NCI-H226 (cell line): Measurements from ENCODE around the gene RBM33.
A peak's percentile ranks its signal among the peaks of the same experiment; 100 is the strongest.
"Not testable (repeated sequence)": the region's sequence is repeated elsewhere in the genome, so short reads cannot be mapped to it uniquely, and the experiment has no call there.

Experiments used
- DNase-seq: peaks from one replicate; pipeline ENCODE4 v3.0.0-alpha.2; 2015

RBM33 gene

DNA sequence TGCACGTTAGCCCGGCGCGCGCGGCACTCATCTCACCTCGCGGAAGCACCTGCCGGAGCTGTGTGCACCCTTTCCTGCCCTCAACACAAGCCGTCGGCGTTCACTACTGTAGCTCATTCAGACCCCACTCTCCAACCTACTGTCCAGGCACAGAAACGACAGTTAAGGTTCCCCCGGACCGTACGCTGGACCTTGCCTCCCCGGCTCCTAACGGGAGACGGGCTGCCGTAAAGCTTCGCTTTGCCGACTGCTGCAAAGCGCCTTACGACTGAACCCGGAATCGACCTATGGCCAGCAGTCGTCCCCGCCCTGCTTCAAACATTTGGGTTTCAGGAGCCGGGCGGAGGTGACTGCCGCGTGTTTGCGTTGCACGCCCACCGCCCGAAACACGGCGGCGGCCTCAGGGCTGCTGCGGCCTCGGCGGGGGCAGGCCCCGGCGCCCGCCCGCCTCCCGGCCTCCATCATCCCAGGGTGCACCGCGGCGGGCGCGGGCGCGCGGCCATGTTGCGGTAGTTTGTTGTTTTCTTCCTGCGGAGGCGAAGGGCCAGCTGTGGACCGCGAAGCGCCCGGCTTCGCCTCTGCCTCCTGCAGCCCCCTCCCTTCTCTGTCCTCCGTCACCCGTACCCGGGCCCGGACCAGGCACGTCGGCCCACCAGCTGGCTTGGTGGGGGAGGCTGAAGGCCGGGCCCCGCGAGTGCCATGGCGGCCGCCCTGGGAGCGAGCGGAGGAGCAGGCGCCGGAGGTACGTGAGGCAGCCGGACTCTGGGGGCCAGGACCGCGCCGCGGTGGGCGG lies at the start of gene RBM33:
Gene RBM33, plus strand, starts transcription at position 484 of the 793 bp plus-strand sequence. Its CDS starts 216 bp downstream, at position 700.
- DNase-seq = peak; percentile 88

GRCh38 chr7:155594961-155595366 lies 49.5 kb upstream of the RBM33 start:
- DNase-seq = peak; percentile 35

GRCh38 chr7:155597753-155598140 lies 46.7 kb upstream of the RBM33 start:
- DNase-seq = no peak

GRCh38 chr7:155598810-155599210 lies 45.7 kb upstream of the RBM33 start:
- DNase-seq = peak; percentile 42

- DNase-seq = no peak
These were observed 42.3 kb upstream of the RBM33 start for GRCh38 chr7:155602156-155602555.

- no peak for DNase-seq
These were observed 41.7 kb upstream of the RBM33 start for GRCh38 chr7:155602750-155603149.

DNA sequence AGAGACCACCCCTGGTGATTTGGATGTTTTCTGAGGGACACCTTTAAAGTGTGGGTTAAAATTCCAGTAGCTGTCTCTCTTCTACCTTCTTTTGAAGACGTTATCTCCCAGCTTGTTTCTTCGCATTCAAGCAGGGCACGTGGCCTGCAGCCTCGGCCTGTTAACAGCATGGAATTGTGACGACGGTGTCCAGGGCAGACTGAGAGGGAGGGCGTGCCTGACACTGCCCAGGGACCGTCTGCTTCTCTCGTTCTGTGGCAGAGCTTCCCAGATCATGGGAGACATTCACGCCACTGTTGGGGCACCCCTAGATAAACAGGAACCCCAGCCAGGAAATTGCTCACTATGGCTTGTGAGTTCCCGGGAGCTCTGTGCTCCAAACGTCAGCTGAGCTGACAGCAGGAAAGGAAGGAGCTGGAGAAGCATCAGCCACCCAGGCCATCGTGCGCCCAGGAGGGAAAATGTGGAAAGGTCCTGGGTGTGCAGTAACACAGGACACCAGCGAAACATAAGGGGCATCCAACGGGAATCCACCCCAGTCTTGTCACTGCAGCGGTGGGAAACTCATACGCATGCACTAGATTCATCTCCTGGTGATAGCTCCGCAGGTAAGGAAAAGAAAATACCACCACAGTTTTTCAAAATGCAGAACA lies 41.1 kb upstream of the RBM33 start:
- DNase-seq = no peak

- no peak for DNase-seq
These were observed 40.5 kb upstream of the RBM33 start for GRCh38 chr7:155603858-155604503.

GRCh38 chr7:155604504-155604997 lies 39.9 kb upstream of the RBM33 start:
- no peak for DNase-seq

DNA sequence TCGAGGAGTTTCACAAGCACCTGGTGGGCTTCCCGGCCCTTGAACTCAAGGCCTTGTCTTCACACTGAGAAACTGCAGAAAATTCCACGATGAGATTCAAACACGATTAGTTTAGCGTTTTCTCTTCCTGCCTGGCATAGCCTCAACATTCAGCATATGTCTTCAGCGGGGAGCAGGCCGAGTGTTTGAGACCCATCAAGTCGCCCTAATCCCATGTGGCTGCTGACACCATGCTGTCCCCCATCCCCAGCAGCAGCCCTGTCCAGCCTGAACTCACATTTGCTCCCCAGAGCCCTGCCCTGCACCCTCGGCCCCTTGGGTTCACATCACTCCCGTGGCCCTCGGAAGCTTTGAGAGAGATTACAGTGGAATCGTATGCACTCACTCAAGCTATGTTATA lies 35.3 kb upstream of the RBM33 start:
- no peak for DNase-seq

DNA sequence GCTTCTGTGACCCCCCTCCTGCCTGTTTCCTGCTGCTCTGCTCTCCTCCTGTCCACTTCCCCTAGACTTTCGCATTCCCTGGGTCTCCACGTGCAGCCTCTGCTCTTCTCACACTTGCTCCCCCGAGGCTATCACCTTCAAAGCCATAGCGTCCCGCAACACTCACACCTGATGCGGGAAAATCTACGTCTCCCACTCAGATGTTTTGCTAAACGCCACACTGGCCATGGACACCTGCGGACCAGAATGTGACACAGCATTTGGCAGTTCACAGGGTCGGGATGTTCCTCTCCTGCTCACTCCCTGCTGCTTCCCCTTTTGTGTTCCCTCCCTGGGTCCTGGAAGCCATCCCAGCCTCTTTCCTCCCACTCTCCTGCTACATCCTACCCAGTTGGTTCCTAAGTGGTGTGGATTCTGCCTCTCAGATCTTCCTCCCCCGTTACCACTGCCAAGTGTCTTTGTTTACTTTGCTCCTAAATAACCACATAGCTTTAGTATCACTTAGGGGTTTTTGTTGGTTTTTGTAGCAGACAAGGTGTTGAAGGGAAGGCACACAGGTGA lies 33.7 kb upstream of the RBM33 start:
- DNase-seq = no peak

DNA sequence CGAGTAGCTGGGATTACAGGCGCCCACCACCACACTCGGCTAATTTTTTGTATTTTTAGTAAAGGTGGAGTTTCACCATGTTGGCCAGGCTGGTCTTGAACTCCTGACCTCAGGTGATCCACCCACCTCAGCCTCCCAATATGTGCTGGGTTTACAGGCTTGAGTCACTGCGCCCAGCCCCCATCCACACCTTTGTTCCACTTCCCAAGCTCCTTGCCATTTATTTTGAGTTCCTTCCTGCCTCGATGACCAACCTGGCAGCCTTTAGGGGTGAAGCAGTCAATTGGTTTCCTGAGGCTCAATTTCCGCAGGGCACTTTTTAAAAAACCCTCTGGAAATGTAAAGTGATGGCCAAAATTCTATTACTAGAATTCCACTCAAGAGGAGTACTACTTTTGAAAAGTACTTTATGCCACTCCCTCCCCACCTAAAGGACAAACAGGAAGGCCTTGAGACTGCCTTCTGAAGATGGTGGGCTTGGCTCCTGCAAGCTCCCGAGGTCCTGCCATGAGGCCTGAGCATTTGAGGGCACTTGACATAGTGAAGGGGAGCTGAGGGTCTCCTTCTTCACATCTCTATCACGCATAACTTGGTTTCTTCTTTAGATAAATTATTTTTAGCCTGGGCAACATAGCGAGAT lies 32.5 kb upstream of the RBM33 start:
- no peak for DNase-seq

DNA sequence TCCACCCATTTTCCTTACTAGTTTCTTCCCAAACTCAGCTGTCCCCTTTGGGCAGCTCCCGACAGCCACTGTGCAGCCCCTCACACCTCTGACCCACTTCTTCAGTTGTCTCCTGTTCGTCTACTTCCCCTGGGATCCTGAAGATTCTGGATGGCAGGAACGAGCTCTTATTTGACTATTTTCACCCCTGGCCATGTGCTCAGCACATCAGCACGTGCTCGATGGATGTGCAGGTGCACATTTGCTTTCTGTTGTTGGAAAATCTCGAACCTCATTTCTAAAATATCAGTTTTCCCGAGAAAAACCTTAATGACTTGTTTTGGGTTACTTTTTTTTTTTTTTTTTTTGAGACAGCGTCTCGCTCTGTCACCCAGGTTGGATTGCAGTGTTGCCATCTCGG lies 31.8 kb upstream of the RBM33 start:
- DNase-seq = no peak

DNA sequence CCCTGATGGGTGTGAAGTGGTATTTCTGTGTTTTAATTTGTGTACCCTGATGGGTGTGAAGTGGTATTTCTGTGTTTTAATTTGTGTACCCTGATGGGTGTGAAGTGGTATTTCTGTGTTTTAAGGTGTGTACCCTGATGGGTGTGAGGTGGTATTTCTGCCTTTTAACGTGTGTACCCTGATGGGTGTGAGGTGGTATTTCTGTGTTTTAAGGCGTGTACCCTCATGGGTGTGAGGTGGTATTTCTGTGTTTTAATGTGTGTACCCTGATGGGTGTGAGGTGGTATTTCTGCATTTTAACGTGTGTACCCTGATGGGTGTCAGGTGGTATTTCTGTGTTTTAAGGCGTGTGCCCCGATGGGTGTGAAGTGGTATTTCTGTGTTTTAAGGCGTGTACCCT lies 29.4 kb upstream of the RBM33 start:
- DNase-seq = not testable (repeated sequence)

- DNase-seq = peak; percentile 39
These were observed 25.5 kb upstream of the RBM33 start for GRCh38 chr7:155618708-155619633.

DNA sequence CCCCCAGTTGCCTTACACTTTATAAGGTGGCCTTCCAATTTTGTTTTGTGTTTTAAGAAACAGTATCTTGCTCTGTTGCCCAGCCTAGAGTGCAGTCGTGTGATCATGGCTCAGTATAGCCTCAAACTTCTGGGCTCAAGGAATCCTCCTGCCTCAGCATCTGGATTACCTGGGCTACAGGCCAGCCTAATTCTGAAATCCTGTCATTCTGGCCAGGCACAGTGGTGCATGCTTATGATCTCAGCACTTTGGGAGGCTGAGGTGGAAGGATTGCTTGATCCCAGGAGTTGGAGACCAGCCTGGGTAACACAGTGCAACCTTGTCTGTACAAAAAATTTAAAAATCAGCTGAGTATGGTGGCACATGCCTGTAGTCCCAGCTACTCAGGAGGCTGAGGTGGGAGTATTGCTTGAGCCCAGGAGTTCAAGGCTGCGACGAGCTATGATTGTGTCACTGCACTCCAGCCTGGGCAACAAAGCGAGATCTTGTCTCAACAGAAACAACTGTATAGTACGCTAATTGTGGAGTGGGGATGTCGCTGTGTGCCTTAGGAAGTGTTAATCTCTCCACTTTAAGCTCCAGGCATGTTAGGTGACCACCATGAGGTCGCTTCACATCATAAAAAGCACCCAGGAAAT lies 24.7 kb upstream of the RBM33 start:
- DNase-seq = no peak

DNA sequence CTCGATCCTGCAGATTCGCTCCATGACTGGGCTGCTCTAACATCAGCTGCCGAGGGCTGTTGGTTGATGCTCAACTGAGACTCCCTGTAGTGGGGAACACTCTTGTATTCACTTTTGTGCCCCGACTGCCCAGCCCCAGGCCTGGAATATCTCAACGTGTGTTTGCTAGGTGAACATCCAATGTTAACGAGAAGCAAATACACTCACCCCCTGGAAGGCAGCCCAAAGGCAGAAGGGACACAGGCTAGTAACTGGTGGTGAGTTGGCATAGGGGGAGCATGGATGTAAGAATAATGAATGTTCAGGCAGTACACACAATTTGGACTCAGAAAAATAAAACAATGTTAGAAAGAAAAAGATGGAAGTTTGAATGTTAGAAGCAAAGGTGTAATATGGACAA lies 24.0 kb upstream of the RBM33 start:
- no peak for DNase-seq

- no peak for DNase-seq
These were observed 23.0 kb upstream of the RBM33 start for GRCh38 chr7:155621418-155621980.

GRCh38 chr7:155624412-155624811 lies 20.0 kb upstream of the RBM33 start:
- DNase-seq = no peak

- no peak for DNase-seq
These were observed 18.9 kb upstream of the RBM33 start for GRCh38 chr7:155625557-155625956.

DNA sequence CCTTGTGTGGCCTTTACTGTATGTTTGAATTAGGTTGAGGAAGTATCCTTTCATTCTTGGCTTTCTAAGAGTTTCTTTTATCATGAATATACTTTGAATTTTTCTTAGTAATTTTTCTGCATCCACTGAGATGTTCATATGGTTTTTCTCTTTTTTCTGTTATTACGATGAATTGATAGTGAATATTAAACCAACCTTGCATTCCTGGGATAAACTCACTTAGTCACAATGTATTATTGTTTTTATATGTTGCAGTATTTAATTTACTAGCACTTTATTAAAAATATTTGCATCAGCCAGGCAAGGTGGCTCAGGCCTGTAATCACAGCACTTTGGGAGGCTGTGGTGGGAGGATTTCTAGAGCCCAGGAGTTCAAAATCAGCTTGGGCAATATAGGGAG lies 15.3 kb upstream of the RBM33 start:
- DNase-seq = no peak
